GM21786 (cell line): ENCODE measurements around the gene DPM3.
"Not testable (repeated sequence)": the region's sequence is repeated elsewhere in the genome, so short reads cannot be mapped to it uniquely, and the experiment has no call there.

ENCODE experiments used
- ATAC-seq: cut with Tn5 transposase; IDR thresholded peaks from one replicate; pipeline ENCODE4 v1.9.1; 2021; ENCODE audit not compliant: unreplicated experiment

DPM3 gene

GRCh38 chr1:155175927-155176371 lies 35.6 kb upstream of the DPM3 start:
- no peak for ATAC-seq

- ATAC-seq = no peak
Measured at GRCh38 chr1:155175281-155175926, 35.1 kb upstream of the DPM3 start.

- no peak for ATAC-seq
Measured at GRCh38 chr1:155174324-155175280, 34.3 kb upstream of the DPM3 start.

- ATAC-seq = no peak
Measured at GRCh38 chr1:155173478-155174323, 33.4 kb upstream of the DPM3 start, which contains the start of gene TRIM46. Gene TRIM46, plus strand, starts transcription at chr1:155173849. Its CDS starts 118 bp downstream, at chr1:155173967.

- peak; percentile 78 for ATAC-seq
Measured at GRCh38 chr1:155172732-155173477, 32.6 kb upstream of the DPM3 start, which contains the start of gene KRTCAP2. Gene KRTCAP2, minus strand, starts transcription at chr1:155173304. Its CDS starts 80 bp downstream, at chr1:155173224.

- ATAC-seq = no peak
Measured at GRCh38 chr1:155171836-155172731, 31.8 kb upstream of the DPM3 start.

DNA sequence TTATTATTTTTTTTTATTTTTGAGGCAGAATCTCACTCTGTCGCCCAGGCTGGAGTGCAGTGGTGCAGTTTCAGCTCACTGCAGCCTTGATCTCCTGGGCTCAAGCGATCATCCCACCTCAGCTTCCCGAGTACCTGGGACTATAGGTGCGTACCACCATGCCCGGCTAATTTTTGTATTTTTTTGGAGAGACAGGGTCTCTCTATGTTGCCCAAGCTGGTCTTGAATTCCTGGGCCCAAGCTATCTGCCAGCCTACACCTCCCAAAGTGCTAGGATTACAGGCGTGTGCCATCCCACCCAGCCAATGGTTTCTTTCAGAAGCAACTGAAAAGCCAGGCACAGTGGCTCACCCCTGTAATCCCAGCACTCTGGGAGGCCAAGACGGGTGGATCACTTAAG lies 30.5 kb upstream of the DPM3 start:
- ATAC-seq = no peak

- ATAC-seq = no peak
Measured at GRCh38 chr1:155170101-155170785, 29.9 kb upstream of the DPM3 start.

DNA sequence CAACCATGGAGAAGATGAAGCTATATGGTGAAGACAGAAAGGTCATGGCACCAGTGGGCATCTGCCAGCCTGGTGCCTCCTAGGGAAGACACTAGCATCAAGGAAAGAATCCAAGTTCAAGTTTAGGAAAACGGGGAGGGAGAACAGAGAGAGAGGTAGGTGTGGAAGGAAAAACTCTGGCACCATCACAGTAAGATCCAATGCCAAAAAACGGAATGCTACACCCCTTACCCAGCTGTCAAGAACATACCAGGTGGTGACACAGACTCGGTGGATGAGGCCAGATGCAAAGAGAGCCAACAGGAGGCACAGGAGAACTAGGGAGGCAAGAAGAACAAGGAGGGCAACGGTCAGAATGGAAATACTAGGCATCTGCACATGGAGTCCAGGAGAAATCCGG lies 29.2 kb upstream of the DPM3 start:
- no peak for ATAC-seq

GRCh38 chr1:155168456-155169210 lies 28.3 kb upstream of the DPM3 start:
- no peak for ATAC-seq

- not testable (repeated sequence) for ATAC-seq
Measured at GRCh38 chr1:155168105-155168445, 27.7 kb upstream of the DPM3 start.

DNA sequence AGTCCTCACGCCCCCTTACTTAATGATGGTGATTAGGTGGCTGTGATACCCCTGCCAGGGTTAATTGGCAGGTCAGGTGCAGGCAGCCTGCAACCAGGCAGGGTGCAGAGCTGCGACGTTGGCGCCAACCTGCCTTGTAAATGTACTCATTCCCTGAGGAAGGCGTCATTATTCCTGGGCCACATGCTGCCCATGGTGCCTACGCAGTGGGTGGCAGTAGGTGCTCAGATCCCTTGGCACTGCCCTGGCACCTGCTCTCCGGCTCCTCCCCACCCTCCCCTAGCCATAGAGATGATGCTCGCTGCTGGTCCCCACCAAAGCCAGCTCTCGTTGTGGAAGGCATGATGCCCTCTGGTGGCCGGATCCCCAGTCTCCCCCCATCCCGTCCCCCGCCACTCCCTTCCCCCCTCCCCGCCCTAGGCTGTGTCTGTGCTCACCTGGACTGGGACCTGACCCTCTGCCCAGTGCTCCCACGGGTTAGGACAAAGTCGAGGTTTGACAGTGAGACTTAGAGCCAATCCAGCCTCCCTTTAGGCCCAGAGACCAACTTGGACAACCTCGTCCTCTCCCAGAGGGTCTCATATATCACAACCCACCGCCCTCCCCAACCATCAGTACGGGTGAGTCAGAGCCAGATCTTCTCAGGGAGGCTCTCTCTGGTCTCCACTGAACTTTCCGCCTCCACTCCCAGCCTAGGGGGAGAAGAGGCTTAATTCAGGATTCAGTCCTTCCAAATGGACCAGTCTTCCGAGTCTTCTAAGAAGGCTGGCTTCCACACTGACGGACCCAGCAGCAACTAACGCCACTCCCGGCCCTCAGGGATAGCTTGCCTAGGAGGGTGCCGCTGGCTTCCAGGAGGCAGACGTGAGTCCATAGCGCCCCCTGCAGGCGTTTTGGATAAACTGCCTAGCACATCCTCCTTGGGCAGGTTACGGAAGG lies 27.1 kb upstream of the DPM3 start:
- no peak for ATAC-seq

DNA sequence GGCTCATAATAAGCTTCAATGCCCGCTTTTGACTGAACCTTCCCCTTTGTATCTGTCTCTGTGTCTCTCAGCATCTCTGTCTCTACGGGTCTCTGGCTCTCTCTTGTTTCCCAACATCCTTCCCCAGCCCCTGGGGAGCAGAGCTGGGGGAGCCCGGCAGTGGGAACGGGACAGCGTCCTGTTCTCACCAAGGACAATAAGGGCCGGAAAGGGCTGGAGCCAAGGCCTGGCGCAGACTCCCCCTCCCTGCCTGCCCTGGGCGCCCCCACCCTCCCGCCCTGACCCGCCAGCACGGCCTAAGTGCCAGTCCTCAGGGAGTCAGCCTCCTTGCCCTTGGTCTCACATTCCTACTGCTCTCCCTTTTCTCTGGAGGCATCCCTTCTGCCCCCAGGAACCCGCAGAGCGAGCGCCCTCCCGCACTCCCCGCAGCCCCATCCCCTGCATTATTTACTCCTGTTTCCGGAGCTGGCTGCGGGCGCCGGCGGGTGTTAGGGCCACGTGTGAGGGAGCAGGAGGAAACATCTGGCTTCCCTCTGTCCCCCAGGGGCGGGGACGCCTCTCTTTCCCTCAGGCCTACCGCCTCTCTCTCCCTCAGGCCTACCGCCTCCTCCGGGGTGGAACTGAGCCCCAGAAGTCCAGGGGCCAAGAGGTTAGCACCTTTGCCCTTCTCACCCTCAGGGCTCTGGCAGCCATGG lies 26.3 kb upstream of the DPM3 start:
- ATAC-seq = no peak

DNA sequence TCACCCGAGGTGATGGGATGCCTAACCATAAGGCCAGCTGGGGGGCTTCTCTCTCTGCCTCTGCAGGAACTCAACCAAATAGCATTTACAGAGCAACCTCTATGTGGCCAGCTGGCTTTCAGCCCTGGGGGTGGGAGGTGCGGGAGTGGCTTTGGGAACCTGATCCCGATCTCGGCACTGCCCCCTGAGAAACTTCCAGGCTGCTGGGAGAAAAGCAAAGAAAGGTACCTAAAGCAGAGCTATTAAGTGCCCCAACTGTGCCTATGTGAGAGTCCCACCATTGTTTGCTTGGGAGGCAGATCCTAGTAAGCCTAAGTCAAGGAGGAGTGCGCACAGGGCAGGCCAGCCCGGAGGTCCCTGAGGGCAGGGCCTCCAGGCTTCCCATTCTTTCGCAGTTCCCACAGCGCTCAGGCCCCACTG lies 25.7 kb upstream of the DPM3 start:
- ATAC-seq = no peak

GRCh38 chr1:155164625-155165024 lies 24.3 kb upstream of the DPM3 start:
- ATAC-seq = not testable (repeated sequence)

DNA sequence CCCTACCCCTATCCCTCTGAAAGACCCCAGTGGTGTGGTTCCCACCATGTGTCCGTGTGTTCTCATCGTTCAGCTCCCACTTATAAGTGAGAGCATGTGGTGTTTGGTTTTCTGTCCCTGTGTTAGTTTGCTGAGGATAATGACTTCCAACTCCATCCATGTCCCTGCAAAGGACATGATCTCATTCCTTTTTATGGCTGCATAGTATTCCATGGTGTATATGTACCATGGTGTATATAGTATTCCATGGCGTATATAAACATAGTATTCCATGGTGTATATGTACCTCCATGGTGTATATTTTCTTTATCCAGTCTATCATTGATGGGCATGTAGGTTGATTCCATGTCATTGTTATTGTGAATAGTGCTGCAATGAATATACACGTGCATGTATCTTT lies 23.5 kb upstream of the DPM3 start:
- not testable (repeated sequence) for ATAC-seq
